Karpas-422 (cell line): ENCODE results near the gene NOD1. TPM values are rescaled to one million over a fixed set of nuclear protein-coding genes. Genes with fewer than 3 reads are reported as not detected.

Experiments used
- DNase-seq: peaks from one replicate; pipeline ENCODE4 v3.0.0-alpha.2; 2015
- H2AFZ ChIP-seq: fragments of 200-600 bp; sonication (generic); 2 replicates; pipeline ENCODE4 v1.6.1; 2014; ENCODE audit warnings: antibody characterized with exemption, low read length, mixed read lengths
- H3K27ac ChIP-seq: fragments of 200-600 bp; sonication (generic); 2 replicates; pipeline ENCODE4 v1.5.1; 2014; ENCODE audit warnings: mild to moderate bottlenecking, low read length, moderate library complexity
- H3K27me3 ChIP-seq: fragments of 200-600 bp; sonication (generic); 2 replicates; pipeline ENCODE4 v1.6.1; 2014; ENCODE audit warnings: low read length, mixed read lengths
- H3K36me3 ChIP-seq: fragments of 200-600 bp; sonication (generic); 2 replicates; pipeline ENCODE4 v1.6.1; 2014; ENCODE audit warnings: low read length, mixed read lengths; ENCODE audit not compliant: insufficient read depth
- H3K4me1 ChIP-seq: fragments of 200-600 bp; sonication (generic); 2 replicates; pipeline ENCODE4 v1.6.1; 2014; ENCODE audit warnings: mild to moderate bottlenecking, low read length, mixed read lengths
- H3K4me2 ChIP-seq: fragments of 200-600 bp; sonication (generic); 2 replicates; pipeline ENCODE4 v1.6.1; 2014; ENCODE audit warnings: low read length, low read depth, mild to moderate bottlenecking; ENCODE audit not compliant: poor library complexity, severe bottlenecking
- H3K4me3 ChIP-seq: fragments of 200-600 bp; sonication (generic); 2 replicates; pipeline ENCODE4 v1.5.1; 2014; ENCODE audit warnings: mild to moderate bottlenecking, antibody characterized with exemption, low read length, mixed read lengths
- H3K79me2 ChIP-seq: fragments of 200-600 bp; sonication (generic); 2 replicates; pipeline ENCODE4 v1.6.1; 2014; ENCODE audit warnings: mild to moderate bottlenecking, low read length, mixed read lengths
- H3K9ac ChIP-seq: fragments of 200-600 bp; sonication (generic); 2 replicates; pipeline ENCODE4 v1.6.0; 2014; ENCODE audit warnings: low read length
- H3K9me2 ChIP-seq: fragments of 200-600 bp; sonication (generic), shearing (Covaris generic); replicated peaks from 2 replicates; pipeline ENCODE4 v1.6.0; 2014; ENCODE audit warnings: mild to moderate bottlenecking, low read length, moderate library complexity; ENCODE audit not compliant: insufficient read depth
- H3K9me3 ChIP-seq: fragments of 300-700, 200-600 bp; sonication (generic); 2 replicates; pipeline ENCODE4 v1.6.1; 2014; ENCODE audit warnings: low read length, mixed read lengths
- H4K20me1 ChIP-seq: fragments of 200-600 bp; sonication (generic); 2 replicates; pipeline ENCODE4 v1.6.1; 2014; ENCODE audit warnings: mild to moderate bottlenecking, antibody characterized with exemption, low read length, low read depth; ENCODE audit not compliant: insufficient read depth
- total RNA-seq: library from RNA; depleted of rRNA; stranded (reverse); fragments of >200 nt; shearing (Covaris generic); gene quantifications from 2 replicates; pipeline ENCODE4 v1.2.3, GENCODE V29; 2014; ENCODE audit warnings: low replicate concordance

Gene NOD1
- total RNA-seq, 1 experiment from 2014 or later = 4.5 TPM

- H3K36me3 ChIP-seq = peaks cover 24% of the 10 kb centered on the region
Observed at GRCh38 chr7:30411173-30411572, 67.4 kb downstream of the NOD1 start.

GRCh38 chr7:30406664-30407425 is 71.7 kb downstream of the NOD1 start:
- Histone ChIP-seq H2AFZ (no peak overlapping the region), H4K20me1 (no peaks in the 10 kb centered on the region), H3K4me3 (no peak overlapping the region), H3K27me3 (no peaks in the 10 kb centered on the region), H3K4me1 (peaks cover 60% of the 10 kb centered on the region), H3K27ac (no peak overlapping the region), H3K4me2 (no peak overlapping the region), H3K9ac (no peak overlapping the region), H3K9me2 (no peaks in the 10 kb centered on the region), H3K79me2 (peaks cover 30% of the 10 kb centered on the region), H3K36me3 (peaks cover 16% of the 10 kb centered on the region; the same call in 1 of the 2 replicates), H3K9me3 (no peaks in the 10 kb centered on the region)
- no peak for DNase-seq

More at GRCh38 chr7:30411173-30411572, 67.4 kb downstream of the NOD1 start:
- no peaks in the 10 kb centered on the region for H4K20me1 ChIP-seq
- peak overlapping the region; percentile 70 for H3K4me2 ChIP-seq
- H3K9me2 ChIP-seq = no peaks in the 10 kb centered on the region
- peak overlapping the region; percentile 43 for H3K4me3 ChIP-seq
- H3K27me3 ChIP-seq = no peaks in the 10 kb centered on the region
- H3K9ac ChIP-seq = peak overlapping the region; percentile 58
- H3K27ac ChIP-seq = peak overlapping the region; percentile 95
- peaks cover 10% of the 10 kb centered on the region; the same call in 1 of the 2 replicates for H3K9me3 ChIP-seq
- H2AFZ ChIP-seq = no peak overlapping the region
- peaks cover 35% of the 10 kb centered on the region for H3K79me2 ChIP-seq
- peaks cover 51% of the 10 kb centered on the region for H3K4me1 ChIP-seq
- DNase-seq = peak; percentile 87

DNA sequence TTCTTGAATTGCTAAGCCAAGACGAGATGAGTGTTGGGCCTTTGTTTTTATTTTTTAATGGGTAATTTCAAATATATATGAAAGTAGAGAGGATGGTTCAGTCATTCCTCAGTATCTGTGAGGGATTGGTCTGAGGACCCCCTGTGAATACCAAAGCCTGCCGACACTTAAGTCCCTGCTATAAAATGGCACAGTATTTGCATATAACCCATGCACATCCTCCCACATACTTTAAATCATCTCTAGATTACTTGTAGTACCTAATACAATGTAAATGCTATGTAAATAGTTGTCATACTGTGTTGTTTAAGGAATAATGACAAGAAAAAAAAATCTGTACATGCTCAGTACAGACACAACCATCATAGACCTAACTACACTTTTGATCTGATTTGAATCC is 73.4 kb downstream of the NOD1 start:
- Histone ChIP-seq H3K4me1 (peaks cover 56% of the 10 kb centered on the region), H4K20me1 (no peaks in the 10 kb centered on the region), H3K9ac (no peak overlapping the region), H3K27me3 (no peaks in the 10 kb centered on the region), H3K9me2 (no peaks in the 10 kb centered on the region), H3K36me3 (peaks cover 16% of the 10 kb centered on the region; the same call in 1 of the 2 replicates), H3K79me2 (peaks cover 44% of the 10 kb centered on the region), H3K9me3 (no peaks in the 10 kb centered on the region), H3K4me3 (no peak overlapping the region), H3K27ac (peak overlapping the region; percentile 48), H3K4me2 (peak overlapping the region; percentile 18), H2AFZ (no peak overlapping the region)
- peak; percentile 54 for DNase-seq

- peaks cover 19% of the 10 kb centered on the region; the same call in 1 of the 2 replicates for H3K36me3 ChIP-seq
- no peak overlapping the region for H3K4me3 ChIP-seq
- H3K27ac ChIP-seq = peak overlapping the region; percentile 23; the same call in 1 of the 2 replicates
- no peak for DNase-seq
- no peak overlapping the region for H3K9ac ChIP-seq
- no peak overlapping the region for H3K4me2 ChIP-seq
- H2AFZ ChIP-seq = no peak overlapping the region
- H3K9me3 ChIP-seq = no peaks in the 10 kb centered on the region
- no peaks in the 10 kb centered on the region for H4K20me1 ChIP-seq
- no peaks in the 10 kb centered on the region for H3K27me3 ChIP-seq
- peaks cover 44% of the 10 kb centered on the region for H3K79me2 ChIP-seq
- peaks cover 40% of the 10 kb centered on the region for H3K4me1 ChIP-seq
- H3K9me2 ChIP-seq = no peaks in the 10 kb centered on the region
Observed at GRCh38 chr7:30403477-30403876, 75.1 kb downstream of the NOD1 start.

DNA sequence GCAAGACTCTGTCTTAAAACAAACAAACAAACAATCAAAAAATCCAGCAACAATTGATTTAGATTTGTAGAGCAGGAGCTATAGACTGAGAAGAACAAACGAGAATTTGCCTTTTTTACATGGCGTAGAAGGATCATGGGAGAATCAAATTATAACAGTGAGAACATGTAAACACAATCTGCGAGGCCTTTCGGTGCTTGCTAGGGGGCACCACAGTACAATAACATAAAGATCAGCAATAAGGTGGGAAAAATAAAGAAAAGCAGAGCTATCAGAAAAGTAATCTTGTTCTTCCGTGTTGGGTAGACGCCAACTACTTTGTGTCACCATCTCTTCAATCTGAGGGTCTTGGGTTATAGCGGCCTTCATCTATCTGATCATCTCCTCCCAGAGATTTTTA is 82.2 kb downstream of the NOD1 start:
- Histone ChIP-seq H3K4me3 (no peak overlapping the region), H4K20me1 (no peaks in the 10 kb centered on the region), H3K4me1 (peaks cover 17% of the 10 kb centered on the region), H3K36me3 (peaks cover 10% of the 10 kb centered on the region; the same call in 1 of the 2 replicates), H3K4me2 (no peak overlapping the region), H3K9ac (no peak overlapping the region), H3K79me2 (peaks cover 49% of the 10 kb centered on the region), H3K27ac (no peak overlapping the region), H3K9me2 (no peaks in the 10 kb centered on the region), H2AFZ (no peak overlapping the region), H3K9me3 (no peaks in the 10 kb centered on the region), H3K27me3 (no peaks in the 10 kb centered on the region)
- no peak for DNase-seq

- no peaks in the 10 kb centered on the region for H3K9me2 ChIP-seq
- H4K20me1 ChIP-seq = no peaks in the 10 kb centered on the region
- H3K36me3 ChIP-seq = peaks cover 10% of the 10 kb centered on the region; the same call in 1 of the 2 replicates
- DNase-seq = no peak
- no peak overlapping the region for H3K27ac ChIP-seq
- no peaks in the 10 kb centered on the region for H3K27me3 ChIP-seq
- no peak overlapping the region for H3K9ac ChIP-seq
- no peak overlapping the region for H3K4me3 ChIP-seq
- no peak overlapping the region for H3K4me2 ChIP-seq
- no peak overlapping the region for H2AFZ ChIP-seq
- peaks cover 42% of the 10 kb centered on the region for H3K79me2 ChIP-seq
- H3K4me1 ChIP-seq = peaks cover 10% of the 10 kb centered on the region
- no peaks in the 10 kb centered on the region for H3K9me3 ChIP-seq
Observed at GRCh38 chr7:30395676-30396075, 82.9 kb downstream of the NOD1 start.

- Histone ChIP-seq H3K9ac (no peak overlapping the region), H4K20me1 (no peaks in the 10 kb centered on the region), H3K27me3 (no peaks in the 10 kb centered on the region), H3K79me2 (peaks cover 32% of the 10 kb centered on the region), H3K4me3 (no peak overlapping the region), H3K4me1 (peaks cover 3% of the 10 kb centered on the region; the same call in 1 of the 2 replicates), H3K27ac (no peak overlapping the region), H3K9me3 (no peaks in the 10 kb centered on the region), H2AFZ (no peak overlapping the region), H3K4me2 (no peak overlapping the region), H3K9me2 (no peaks in the 10 kb centered on the region), H3K36me3 (peaks cover 18% of the 10 kb centered on the region; the same call in 1 of the 2 replicates)
- no peak for DNase-seq
Observed at GRCh38 chr7:30391806-30392205, 86.8 kb downstream of the NOD1 start.

GRCh38 chr7:30390736-30391636 is 87.6 kb downstream of the NOD1 start:
- H3K9ac ChIP-seq = no peak overlapping the region
- DNase-seq = no peak

More at GRCh38 chr7:30390736-30391636, 87.6 kb downstream of the NOD1 start:
- peaks cover 18% of the 10 kb centered on the region; the same call in 1 of the 2 replicates for H3K36me3 ChIP-seq
- H3K27ac ChIP-seq = no peak overlapping the region
- H3K4me1 ChIP-seq = peaks cover 3% of the 10 kb centered on the region; the same call in 1 of the 2 replicates
- H3K79me2 ChIP-seq = peaks cover 31% of the 10 kb centered on the region
- H3K4me3 ChIP-seq = no peak overlapping the region
- H3K9me2 ChIP-seq = no peaks in the 10 kb centered on the region
- H3K4me2 ChIP-seq = no peak overlapping the region
- no peaks in the 10 kb centered on the region for H3K9me3 ChIP-seq
- H2AFZ ChIP-seq = no peak overlapping the region
- no peaks in the 10 kb centered on the region for H4K20me1 ChIP-seq
- H3K27me3 ChIP-seq = no peaks in the 10 kb centered on the region
